Measurements from ENCODE around the gene LRP2.

The LRP2 gene

DNA sequence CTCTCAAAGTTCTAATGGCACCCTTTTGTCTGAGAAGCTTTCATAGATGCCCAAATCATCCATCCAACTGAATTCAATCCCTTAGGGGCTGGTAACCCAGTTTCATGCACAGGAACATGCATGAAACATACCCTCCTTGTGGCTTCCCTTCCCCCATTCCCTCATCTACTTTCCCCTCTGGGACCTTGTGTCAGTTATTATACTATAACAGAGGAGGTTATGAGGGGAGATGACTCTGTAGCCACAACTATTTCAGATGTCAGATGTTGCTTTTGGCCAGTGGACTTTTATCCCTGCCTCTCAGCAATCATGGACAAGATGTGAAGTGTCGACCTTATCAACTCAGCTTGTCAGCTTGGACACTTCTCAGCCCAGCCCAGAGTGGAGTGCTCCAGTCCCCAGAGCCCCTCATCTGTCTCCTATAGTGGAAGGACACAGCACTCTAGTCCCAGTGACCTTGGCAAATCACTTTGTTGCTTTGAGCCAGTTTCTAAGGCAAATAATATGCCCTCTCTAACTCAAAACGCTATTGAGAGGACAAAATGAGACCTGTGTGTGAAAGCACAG, 284.6 kb downstream of the LRP2 start:
- POLR2A ChIA-PET: no interaction called here
- CTCF ChIA-PET: no interaction called here
- TF ChIP-seq, protein P1, sequence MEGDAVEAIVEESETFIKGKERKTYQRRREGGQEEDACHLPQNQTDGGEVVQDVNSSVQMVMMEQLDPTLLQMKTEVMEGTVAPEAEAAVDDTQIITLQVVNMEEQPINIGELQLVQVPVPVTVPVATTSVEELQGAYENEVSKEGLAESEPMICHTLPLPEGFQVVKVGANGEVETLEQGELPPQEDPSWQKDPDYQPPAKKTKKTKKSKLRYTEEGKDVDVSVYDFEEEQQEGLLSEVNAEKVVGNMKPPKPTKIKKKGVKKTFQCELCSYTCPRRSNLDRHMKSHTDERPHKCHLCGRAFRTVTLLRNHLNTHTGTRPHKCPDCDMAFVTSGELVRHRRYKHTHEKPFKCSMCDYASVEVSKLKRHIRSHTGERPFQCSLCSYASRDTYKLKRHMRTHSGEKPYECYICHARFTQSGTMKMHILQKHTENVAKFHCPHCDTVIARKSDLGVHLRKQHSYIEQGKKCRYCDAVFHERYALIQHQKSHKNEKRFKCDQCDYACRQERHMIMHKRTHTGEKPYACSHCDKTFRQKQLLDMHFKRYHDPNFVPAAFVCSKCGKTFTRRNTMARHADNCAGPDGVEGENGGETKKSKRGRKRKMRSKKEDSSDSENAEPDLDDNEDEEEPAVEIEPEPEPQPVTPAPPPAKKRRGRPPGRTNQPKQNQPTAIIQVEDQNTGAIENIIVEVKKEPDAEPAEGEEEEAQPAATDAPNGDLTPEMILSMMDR (IDR thresholded peaks at IDR 0.05; ENCODE audit: control extremely low read depth, extremely low read depth, low read depth, missing control alignments): no peak
- no peak for DNase-seq (ENCODE audit: extremely low spot score)
